Measurements from ENCODE around the gene SLC13A2.

DNA sequence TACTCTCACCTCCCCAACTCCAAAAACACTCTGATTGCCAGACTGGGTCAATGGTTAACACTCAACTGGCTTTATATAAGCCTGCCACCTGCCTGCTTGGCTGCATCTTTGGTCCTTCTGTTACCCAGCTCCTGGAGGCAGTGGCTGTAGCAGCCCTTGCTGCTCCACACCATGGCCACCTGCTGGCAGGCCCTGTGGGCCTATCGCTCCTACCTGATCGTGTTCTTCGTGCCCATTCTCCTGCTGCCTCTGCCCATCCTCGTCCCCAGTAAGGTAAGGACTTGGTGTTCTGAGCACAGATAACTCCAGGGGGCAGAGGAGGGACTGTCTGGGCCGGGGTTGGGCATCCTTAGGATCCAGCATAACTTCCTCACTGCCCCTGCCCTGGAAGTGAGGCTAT lies at the start of gene SLC13A2:
- TF ChIP-seq, protein P1, sequence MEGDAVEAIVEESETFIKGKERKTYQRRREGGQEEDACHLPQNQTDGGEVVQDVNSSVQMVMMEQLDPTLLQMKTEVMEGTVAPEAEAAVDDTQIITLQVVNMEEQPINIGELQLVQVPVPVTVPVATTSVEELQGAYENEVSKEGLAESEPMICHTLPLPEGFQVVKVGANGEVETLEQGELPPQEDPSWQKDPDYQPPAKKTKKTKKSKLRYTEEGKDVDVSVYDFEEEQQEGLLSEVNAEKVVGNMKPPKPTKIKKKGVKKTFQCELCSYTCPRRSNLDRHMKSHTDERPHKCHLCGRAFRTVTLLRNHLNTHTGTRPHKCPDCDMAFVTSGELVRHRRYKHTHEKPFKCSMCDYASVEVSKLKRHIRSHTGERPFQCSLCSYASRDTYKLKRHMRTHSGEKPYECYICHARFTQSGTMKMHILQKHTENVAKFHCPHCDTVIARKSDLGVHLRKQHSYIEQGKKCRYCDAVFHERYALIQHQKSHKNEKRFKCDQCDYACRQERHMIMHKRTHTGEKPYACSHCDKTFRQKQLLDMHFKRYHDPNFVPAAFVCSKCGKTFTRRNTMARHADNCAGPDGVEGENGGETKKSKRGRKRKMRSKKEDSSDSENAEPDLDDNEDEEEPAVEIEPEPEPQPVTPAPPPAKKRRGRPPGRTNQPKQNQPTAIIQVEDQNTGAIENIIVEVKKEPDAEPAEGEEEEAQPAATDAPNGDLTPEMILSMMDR (IDR thresholded peaks at IDR 0.05), result no peak
- TF ChIP-seq POLR2A (IDR thresholded peaks at IDR 0.05) (no peak), POLR2AphosphoS5 (IDR thresholded peaks at IDR 0.05) (no peak)

Data from upper lobe of left lung (tissue), 4 donors.